IPS-11a (cell line): ENCODE results near the gene PRSS38.

ENCODE experiments used
- H3K4me3 ChIP-seq: one replicate; pipeline ENCODE4 v1.5.1; 2013; ENCODE audit warnings: low read depth, low read length, control low read depth

PRSS38 gene

DNA sequence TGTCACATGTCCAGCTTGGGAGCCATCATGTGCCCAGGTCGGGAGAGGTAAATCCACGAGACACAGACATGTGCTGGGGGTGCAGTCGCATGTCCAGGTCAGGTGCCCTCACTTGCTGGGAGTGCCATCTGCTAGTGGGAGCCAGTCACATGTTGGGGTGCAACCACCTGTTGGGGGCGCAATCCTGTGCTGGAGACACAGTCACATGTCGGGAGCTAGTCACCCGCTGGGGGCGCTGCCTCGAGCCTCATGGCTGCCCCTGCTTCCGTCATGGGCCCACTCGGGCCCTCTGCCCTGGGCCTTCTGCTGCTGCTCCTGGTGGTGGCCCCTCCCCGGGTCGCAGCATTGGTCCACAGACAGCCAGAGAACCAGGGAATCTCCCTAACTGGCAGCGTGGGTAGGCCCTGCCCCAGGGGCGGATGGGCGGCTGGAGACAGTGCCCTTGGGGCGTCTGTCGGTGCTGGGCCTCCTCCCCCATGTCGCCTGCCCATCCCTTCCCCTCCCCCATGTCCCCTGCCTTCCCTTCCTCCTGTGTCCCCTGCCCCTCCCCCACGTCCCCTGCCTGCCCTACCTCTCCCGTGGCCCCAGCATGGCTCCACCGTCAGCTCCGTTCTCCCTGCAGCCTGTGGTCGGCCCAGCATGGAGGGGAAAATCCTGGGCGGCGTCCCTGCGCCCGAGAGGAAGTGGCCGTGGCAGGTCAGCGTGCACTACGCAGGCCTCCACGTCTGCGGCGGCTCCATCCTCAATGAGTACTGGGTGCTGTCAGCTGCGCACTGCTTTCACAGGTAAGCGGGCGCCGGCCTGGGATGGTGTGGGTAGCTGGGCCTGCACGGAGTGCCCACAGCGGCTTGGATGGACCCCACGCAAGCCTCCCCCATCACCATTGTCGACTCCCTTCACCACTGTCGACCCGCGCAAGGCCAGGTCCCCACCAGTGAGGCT lies at the start of gene PRSS38:
TSS of gene PRSS38 (plus strand) at position 208 of the 942 bp plus-strand sequence. CDS start at position 250, 42 bp downstream.
- H3K4me3 ChIP-seq = no peak within 1 kb of the TSS

DNA sequence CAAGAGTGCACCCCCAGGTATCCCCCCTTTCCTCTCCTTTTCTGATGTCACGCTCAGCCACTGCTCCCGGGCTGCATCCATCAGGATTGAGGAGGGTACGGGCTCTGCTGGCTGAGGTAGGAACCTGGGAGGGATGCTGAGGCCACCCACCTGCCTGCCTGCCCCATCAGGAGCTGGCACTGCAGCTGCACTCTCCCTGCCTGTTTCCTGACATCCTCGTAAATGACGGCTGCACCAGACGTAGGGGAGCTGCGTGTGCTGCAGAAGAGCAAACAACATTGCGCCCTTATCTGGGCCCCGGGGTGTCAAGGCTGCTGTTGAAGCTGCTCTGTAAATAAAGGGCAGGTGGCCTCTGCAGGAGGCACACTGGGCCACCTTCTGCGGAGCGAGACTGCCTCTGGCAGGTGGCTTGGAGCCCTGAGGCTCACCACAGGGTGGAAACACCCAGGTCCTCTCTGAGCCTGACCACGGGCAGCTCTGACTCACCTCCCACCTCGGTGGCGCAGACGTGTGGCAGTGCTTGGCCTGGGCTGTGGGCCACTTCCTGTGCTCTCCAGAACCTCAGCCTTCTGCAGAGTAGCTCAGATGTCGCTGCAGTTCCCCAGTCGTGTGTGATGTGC lies 49.4 kb upstream of the PRSS38 start:
- no peak overlapping the region for H3K4me3 ChIP-seq

DNA sequence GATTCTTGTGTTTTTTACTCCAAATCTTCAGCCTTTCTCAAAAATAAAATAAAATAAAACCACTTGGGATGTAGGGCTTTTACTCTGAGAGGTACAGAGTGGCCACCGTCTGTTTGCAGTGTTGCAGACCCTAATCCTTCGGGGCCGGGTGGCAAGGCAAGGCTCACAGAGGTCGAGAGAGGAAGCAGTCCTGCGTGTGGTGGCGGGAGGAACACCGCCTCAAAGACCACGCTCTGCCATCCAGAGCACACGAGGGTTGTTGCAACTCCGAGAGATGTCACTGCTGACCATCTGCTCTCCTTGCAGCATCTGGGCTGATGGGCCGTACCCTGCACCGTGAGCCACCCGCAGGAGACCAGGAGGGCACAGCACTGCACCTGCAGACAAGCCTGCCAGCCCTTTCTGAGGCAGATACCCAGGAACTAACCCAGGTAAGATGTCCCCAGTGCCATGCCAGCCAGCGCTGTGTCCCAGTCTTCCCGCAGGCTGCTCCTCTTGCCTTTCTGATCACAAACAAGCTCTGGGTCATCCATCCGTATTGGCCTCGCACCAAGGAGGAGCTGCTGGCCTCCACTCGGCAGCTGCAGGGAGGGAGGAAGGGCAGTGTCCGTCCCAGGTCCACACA lies 48.7 kb upstream of the PRSS38 start:
- H3K4me3 ChIP-seq = no peak overlapping the region

DNA sequence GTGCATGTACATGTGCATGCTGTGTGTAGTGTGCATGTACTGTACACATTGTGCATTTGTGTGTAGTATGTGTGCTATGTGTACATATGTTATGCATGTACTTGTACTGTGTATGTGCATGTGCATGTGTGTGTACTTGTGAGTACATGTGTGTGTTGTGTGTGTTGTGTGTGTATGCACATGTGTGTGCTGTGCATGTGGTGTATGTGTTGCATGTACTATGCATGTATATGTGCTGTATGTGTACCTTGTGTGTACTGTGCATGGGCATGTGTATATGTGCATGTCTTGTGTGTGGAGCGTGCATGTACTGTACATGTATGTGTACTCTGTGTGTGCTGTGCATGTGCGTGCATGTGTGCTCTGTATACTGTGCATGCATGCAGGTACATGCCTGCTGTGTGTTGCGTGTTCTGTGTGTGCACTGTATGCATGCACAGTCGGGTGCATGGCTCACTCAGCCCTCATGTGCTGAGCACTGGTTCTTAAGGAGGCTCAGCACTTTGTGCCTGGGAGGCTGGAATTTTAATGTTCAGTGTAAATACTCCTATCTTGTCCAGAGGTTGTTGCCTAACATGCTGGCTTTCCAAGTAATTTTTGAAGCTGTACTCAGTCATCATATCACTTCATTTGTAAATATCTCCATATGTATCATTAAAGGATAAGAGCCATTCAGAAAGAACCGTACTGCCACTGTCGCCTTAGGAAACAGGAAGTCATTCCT lies 47.9 kb upstream of the PRSS38 start:
- H3K4me3 ChIP-seq = no peak overlapping the region

DNA sequence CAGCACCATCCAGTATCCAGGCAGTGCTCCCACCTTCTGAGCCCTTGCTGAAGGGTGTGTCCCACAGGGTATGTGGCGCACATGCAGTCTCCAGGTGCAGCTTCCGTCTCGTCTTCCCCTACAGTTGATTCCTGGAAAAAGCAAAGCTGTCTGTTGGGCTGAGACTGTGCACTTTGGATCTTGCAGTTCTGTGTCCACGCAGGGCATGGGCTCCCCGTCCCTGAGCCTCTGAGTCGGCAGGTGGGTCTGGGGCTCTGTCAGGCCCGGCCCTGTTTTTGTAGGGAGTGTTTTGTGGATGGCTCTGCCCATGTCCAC lies 47.4 kb upstream of the PRSS38 start:
- H3K4me3 ChIP-seq = no peak overlapping the region

DNA sequence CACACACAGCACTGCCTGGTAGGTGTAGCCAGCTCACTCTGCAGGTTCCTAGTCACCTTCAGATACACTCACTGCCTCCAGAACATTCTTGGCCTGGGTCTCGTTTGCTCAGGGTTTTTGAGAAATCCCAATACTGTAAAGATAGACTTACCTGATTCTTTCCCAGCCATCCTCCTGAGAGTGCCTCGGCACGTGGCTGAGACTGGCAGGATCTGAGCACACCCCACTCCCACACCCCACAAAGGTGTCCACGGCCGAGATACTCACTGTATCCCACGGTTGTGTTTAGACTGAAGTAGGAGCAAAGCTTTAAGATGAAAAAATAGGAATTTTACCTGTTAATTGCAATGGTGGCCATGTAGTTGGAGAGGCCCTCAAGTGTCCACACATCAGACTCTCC lies 46.8 kb upstream of the PRSS38 start:
- no peak overlapping the region for H3K4me3 ChIP-seq

DNA sequence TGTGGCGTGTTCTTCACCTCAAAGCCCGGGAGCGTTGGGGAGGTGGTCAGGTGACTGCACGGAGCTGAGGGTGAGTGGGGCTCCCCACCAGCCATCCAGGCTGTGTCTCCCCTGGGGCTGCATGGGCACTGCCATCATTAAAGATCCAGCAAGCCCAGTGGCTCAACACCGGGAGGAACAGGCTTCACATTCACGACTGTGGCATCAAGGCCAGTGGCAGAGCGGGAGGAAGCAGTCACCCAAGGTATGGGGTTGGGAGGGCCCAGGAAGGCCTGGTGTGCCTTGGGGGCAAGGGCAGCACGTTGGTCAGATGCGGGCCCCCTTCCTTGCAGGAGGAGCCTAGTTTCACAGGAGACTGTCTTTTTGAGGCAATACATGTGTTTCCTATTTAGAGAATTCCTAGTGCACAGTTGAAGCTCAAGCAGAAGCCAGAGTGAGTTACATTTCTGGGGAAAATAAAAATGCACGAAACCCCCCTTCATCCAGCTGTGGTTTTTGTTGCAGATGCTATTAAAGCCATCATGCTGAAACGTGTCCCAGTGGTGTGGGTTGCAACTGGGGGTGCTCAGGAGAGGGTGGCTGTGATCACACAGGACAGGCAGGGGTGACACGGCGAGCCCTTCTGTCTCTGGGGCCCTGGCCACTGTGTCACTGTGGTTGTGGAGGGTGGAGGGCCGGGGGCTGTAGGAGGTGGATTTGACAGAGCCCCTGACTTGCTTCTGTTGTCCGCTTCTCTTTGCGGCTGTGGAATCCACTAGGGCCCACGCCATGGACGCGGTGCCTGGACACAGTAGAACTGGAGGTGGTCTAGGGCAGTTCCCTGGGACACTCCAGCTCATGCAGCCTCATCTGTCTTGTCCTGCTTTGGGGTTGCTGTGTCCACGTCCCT lies 46.2 kb upstream of the PRSS38 start:
- no peak overlapping the region for H3K4me3 ChIP-seq

DNA sequence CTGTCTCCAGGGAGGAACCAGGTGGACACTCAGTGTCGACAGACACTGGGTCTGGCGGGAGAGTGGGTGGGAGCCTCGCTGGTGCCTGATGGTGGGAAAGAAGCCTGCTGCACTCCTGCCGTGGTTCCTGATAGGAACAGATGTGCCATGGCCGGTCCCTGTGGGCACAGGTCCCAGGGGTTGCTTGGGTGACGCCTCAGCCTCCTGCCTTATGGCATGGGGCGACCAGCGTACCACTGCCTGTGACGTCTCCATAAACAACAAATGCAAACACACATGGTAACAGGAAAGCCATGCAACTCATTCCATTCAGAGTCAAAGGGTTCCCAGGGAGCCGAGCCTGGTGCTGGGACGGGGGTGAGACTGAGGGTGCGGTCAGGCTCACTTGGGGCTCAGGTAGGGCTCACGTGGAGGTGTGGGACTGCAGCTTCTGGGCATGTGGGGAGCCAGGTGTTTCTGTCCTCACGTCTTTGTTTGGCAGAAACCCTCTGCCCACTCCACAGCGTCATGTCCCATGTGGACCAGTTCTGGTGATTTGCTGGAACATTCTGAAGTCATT lies 45.5 kb upstream of the PRSS38 start:
- no peak overlapping the region for H3K4me3 ChIP-seq

DNA sequence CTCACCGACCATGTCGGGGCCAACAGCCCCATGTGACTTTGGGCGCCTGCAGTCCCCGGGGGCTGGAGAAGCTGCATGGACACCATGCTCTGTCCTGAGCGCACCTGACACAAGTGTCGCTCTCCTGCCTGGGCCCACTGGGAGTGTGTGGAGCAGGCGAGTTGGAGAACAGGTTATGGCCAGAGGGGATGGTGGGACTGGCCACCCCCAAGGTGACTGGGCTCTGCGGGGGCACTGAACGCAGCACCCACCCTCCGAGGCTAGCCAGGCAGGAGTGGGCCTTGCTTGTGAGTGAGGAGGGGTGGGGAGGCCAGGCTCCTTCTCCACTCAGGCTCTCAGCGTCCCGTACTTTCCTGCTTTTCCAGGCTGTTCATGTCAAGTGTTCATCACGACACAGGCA lies 44.7 kb upstream of the PRSS38 start:
- H3K4me3 ChIP-seq = no peak overlapping the region

DNA sequence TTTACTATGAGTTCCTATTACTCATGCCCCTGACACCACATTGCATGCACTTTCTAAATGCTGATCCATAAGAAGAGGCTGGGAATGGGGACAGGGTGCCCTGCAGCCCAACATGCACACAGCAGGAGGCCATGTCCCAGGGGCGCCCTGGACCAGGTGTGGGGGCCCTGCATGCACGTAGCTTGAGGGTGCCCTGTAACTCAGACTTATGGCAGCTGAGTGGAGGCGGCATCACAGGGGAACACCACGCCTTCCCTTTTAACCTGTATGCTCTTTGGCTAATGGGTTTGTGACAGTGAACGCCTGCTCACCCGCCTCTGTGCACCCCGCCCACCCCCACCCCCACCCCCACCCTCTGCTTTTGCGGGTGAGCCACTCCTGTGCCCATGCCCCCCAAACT lies 44.1 kb upstream of the PRSS38 start:
- H3K4me3 ChIP-seq = no peak overlapping the region

DNA sequence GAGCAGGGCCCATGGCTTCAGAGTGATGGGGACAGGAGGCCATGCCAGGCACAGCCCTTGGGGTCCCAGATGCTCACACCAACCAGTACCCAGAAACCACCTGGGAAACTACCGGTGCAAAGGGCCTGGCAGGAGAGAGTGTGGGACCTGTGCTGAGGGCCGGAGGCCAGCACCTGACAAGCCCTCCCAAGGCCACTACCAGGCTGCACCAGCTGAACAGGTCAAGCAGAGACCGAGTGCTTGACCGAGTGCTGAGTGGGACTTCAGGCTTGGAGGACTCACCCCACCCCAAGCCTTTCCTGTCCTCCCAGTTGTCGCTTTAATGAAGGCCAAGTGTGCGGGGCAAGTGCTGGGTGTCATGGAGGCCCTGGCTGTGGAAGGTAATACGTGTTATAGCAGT lies 43.7 kb upstream of the PRSS38 start:
- no peak overlapping the region for H3K4me3 ChIP-seq

DNA sequence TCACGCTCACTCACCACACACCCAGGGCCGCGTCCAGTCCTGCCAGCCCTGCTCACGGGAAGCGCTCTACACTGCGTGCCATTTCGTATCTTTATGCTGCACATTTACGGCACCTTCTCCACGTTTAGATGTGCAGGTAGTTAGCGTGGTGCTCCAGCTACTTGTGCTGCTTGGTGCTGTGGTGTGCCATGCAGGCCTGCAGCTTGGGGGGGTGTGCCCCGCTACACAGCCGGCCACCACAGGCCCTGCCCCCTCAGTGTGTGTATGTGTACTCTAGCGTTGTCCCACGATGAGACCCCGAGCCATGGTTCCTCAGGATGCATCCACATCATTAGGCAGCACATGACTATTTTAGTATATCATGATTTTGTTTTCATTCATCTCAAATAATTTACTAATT lies 41.9 kb upstream of the PRSS38 start:
- H3K4me3 ChIP-seq = no peak overlapping the region

DNA sequence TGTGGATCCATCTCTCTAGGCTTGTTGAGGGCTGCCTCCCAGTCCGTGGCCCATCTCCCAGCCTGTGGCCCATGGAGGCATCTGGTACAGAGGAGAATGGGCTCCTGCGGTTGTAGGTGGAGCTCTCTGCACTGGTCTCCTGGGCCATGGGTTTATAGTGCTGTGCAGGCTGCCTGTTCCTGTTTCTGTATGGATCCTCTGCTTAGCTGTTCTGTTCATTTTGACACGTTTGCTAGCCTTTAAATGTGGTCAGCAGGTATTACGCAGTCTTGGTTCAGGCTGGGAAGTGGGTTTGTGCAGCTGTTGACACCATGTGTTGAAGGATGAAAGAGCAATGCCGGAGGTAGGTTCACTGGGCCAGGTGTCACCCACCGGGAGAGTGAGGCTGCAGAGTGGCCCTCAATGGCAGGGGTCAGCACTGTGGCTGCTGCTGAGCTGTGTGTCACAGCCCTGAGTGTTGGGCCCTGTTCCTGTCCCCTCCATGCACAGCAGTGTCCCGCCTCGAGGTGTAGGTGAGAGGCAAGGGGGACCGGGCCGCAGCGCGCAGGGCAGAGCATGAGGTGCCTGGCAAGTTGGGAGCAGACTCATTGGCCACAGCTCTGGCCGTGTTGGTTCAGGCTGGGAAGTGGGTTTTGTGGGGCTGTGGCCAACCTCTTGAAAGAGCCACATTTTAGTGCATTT lies 41.3 kb upstream of the PRSS38 start:
- H3K4me3 ChIP-seq = no peak overlapping the region

DNA sequence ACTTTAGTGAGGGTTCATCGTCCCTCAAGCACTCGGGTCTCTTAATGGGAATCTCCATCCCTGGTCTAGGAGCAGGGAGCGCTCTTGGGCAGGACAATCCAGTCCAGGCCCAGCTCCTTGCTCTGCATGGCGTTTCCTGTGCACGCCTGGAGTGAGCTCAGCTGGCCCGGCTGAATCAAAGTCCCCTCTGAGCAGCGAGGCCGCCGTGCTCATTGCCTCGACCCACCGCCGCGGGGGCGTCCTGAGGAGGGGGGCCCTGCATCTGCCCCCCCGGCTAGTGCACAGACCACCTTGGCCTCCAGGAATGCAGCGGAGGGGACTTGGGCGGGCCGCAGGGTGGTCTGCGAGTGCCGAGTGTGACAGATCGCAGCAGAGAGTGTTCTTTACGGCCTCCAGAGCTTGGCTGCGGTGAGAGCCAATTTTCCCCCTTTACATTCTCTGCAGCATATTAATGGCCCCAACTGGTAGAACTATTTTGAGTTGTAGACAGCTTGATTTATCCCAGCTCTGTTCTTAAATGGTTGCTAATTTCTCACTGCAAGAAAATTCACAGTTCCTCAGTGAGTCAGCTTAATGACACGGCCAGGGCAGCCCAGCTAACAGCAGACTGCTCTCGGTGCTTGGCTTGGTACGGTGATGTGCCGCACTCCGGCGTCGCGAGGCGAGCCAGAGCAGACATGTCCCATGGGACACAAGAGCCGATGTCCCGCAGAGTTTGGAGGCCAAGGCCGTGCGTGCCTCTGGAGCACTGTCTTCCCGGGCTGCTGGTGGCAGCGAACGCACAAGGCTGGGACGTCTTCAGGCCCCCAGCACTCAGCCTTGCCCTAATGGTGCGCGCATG lies 40.4 kb upstream of the PRSS38 start:
- H3K4me3 ChIP-seq = no peak overlapping the region

DNA sequence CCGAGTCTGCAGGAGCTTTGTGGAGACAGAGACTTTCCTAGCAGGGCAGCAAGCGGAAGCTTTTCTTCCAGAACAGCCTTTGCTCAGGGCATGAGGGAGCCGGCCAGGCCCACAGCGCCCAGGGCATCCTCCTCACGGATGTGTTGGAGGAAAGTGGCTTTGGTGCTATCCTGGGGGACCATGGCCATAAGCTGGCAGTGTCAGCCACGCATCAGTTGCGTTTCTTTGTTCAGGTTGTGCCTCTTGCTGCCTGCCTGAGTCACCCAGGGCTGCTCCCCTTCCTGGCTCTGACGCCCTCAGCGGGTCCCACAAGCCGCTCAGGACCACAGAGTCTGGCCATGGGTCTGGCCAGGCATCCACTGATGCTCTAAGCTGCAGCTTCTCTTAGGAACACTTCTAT lies 39.6 kb upstream of the PRSS38 start:
- H3K4me3 ChIP-seq = no peak overlapping the region

DNA sequence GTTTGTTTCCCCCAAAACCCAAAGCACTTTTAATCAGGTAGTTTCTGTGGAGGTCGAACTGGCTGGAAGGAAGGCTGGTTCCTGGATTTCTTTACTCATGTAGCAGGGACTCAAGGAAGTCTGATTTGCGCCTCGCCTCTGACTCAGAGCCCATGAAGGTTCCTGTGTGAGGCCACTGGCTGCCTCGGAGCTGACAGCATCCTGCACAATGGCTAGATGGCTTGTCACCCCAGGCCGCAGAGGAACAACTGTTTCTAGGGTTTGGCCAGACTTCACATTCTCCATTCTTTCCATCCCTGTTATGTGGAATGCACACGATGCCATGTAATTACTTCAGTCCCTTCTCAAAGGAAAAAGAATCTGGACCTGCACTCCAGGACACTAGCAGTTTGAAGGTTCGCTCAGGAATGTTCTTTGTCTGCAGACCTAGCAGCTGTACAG lies 39.1 kb upstream of the PRSS38 start:
- no peak overlapping the region for H3K4me3 ChIP-seq

DNA sequence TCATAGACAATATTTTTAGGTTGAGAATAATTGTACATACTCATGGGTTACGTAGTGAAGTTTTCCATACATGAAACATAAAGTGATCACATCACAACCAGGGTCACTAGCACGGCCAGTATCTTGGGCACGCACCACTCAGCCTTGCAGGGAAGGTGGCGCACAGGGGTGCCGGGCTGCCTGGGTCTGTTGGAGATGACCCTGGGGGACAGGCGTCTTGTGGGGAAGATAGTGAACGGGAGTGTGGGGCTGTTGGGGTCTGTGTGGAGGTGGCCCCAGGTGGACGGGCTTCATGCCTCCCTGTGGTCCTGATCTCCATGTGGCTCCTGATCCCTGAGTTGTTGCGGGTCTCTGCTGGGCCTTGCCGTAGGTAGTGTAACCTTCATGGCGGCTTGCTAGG lies 38.3 kb upstream of the PRSS38 start:
- no peak overlapping the region for H3K4me3 ChIP-seq

DNA sequence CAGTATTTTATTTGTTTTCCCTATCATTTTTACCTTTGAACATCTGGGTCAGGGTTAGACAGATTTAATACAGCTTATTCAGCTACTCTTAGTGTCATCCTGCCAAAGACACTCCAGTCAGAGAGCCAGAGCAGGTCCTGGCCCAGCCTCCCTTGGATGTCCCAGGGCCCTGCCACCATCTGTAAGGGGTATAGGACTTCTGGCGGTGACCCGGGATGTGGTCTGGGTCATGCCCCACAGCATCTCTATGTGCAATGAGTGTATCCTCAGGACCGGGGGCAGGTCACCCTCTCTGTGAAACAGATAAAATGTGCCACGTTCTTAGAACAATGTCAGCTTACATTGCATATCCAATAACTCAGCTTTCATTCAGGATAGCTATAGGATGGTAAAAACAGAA lies 37.8 kb upstream of the PRSS38 start:
- H3K4me3 ChIP-seq = no peak overlapping the region
